Pancreas (tissue), 10 donors: Measurements from ENCODE around the gene SYNPO2. TPM values are rescaled to one million over a fixed set of nuclear protein-coding genes. Genes with fewer than 3 reads are reported as not detected.
"Not testable (repeated sequence)": the region's sequence is repeated elsewhere in the genome, so short reads cannot be mapped to it uniquely, and the experiment has no call there.

Source experiments
- ATAC-seq, 4 donors: fragments of 200-7000 bp; cut with Tn5 transposase; one replicate each; pipeline versions ENCODE4 v1.8.0 to v1.9.1; 2020; ENCODE audit warnings: mild to moderate bottlenecking in 4 of 4, moderate library complexity in 4 of 4
- DNase-seq, 6 donors: peaks; one replicate each; pipeline ENCODE4 v3.0.0-alpha.2; 2020
- FAIRE-seq: peaks from 2 replicates; lab custom pipeline; 2012; peaks lifted over from hg19 to GRCh38; lab: Jason Lieb, UNC
- H3K27ac ChIP-seq, 4 donors: fragments of 200-600 bp; sonication (generic); 1 replicate in 3 of 4; 2 replicates in 1 of 4; pipeline versions ENCODE4 v1.5.0 to v1.8.0; 2020
- H3K27me3 ChIP-seq, 4 donors: fragments of 200-600 bp; one replicate each; pipeline ENCODE4 v1.8.0; 2021
- H3K36me3 ChIP-seq, 3 donors: fragments of 200-600 bp; sonication (generic) in 1 of 3; one replicate each; pipeline versions ENCODE4 v1.5.0 to v1.8.0; 2020 to 2021
- H3K4me1 ChIP-seq, 3 donors: fragments of 200-600 bp; one replicate each; pipeline ENCODE4 v1.8.0; 2021
- H3K4me3 ChIP-seq, 4 donors: fragments of 200-600 bp; sonication (generic) in 2 of 4; one replicate each; pipeline versions ENCODE4 v1.5.0 to v1.8.0; 2020 to 2021
- H3K9me3 ChIP-seq, 4 donors: fragments of 200-600 bp; one replicate each; pipeline ENCODE4 v1.8.0; 2021
- CTCF ChIP-seq, 4 donors: fragments of 200-600 bp; sonication (generic) in 3 of 4; IDR thresholded peaks; one replicate each; pipeline versions ENCODE4 v1.5.0 to v1.8.0; 2021; ENCODE audit warnings: antibody characterized with exemption in 4 of 4
- WGBS, 2 donors: extraction: QIAGEN DNeasy Blood & Tissue Kit; methylation state at CpG; one replicate each; pipeline ENCODE4 v1.1.7; 2013; 5-methylcytosine and 5-hydroxymethylcytosine counted together
- intact Hi-C, 3 donors: fragments of 100-400 bp; cut with DNase I; formaldehyde crosslinking; loops; one replicate each; pipeline versions ENCODE4 v1.11.1 to v1.14.2; 2022
- polyA plus RNA-seq, 2 donors: library from polyadenylated mRNA; stranded (reverse); fragments of 200-250 nt; gene quantifications; one replicate each; pipeline ENCODE4 v1.2.3, GENCODE V29; 2013
- total RNA-seq, 6 donors: library from RNA; stranded (reverse); fragmentation: NEBNext Ultra II Directional in 4 of 6; extraction: Animal tissue kit (Norgen Biotek cat#: 25700) in 4 of 6; gene quantifications; one replicate each; pipeline versions ENCODE4 v1.2.1 to v1.2.4, GENCODE V29; 2021 to 2023
- donor health status: healthy with polysubstance abuse.
- donor health status: DM: no; HTN: no; CAD: no; lungs with moderate emphysema.
- donor health status: DM: no; HTN: no; CAD: no.
- donor health status: control.
- donor health status: control.
- donor health status: Bipolar disorder and iron deficiency.
- donor health status: DM: yes; HTN: yes; CAD: no.
- donor health status: DM: no; HTN: no; CAD: no.
- donor health status: DM: no; HTN: no; CAD: no.
- donor health status: DM: yes; HTN: yes; CAD: no.

SYNPO2 gene
- total and polyA plus RNA-seq, 8 donors = 2.1 to 10.9 (median 4.1) TPM

DNA sequence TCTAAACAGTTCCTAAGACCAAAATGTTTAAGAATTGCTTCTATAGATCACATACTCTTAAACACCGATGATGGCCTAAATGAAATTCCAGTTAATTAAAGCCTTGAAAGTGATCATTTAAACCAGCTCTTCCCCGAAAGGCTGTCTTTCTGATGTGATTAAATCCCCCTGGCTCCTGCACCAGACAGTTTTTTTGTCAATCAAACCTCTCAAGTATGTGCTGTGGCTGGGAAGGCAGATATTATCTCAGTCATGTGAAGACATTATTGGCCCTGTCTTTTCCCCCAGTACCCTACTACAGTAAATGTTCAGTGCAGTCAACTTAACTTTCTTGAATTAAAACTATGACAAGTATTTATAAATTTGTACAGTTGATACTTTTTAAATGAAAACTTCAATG, 126.0 kb downstream of the SYNPO2 start:
- FAIRE-seq = no peak
- H3K27ac ChIP-seq = no peak overlapping the region

GRCh38 chr4:119016636-119017035, 128.0 kb downstream of the SYNPO2 start:
- Histone ChIP-seq H3K4me3 (no peak overlapping the region), H3K36me3 (no peaks in the 10 kb centered on the region), H3K27me3 (peaks cover 0 to 4% (median 0%) of the 10 kb centered on the region in 4 donors), H3K27ac (no peak overlapping the region), H3K9me3 (no peaks in the 10 kb centered on the region), H3K4me1 (no peaks in the 10 kb centered on the region)
- DNase-seq (no peak), FAIRE-seq (peak; percentile 93), ATAC-seq (no peak)
- no peak for TF ChIP-seq CTCF (IDR thresholded peaks at IDR 0.05)
- 16 to 36% methylated on average over 2 of the region's 2 CpGs for WGBS, 2 donors
- intact Hi-C loops = no loop called here

More for the DNA sequence above, 126.0 kb downstream of the SYNPO2 start:
- Histone ChIP-seq H3K36me3 (no peaks in the 10 kb centered on the region), H3K9me3 (no peaks in the 10 kb centered on the region), H3K4me1 (no peaks in the 10 kb centered on the region), H3K27me3 (peaks cover 0 to 4% (median 0%) of the 10 kb centered on the region in 4 donors), H3K4me3 (no peak overlapping the region)
- 73 to 77% methylated on average over 2 of the region's 2 CpGs for WGBS, 2 donors
- no peak for DNase-seq
- ATAC-seq = no peak
- TF ChIP-seq CTCF (IDR thresholded peaks at IDR 0.05) = no peak
- intact Hi-C loops = no loop called here

- no peaks in the 10 kb centered on the region for H3K36me3 ChIP-seq
- no peak overlapping the region for H3K27ac ChIP-seq
- H3K4me1 ChIP-seq = no peaks in the 10 kb centered on the region
- no peaks in the 10 kb centered on the region for H3K9me3 ChIP-seq
- TF ChIP-seq CTCF (IDR thresholded peaks at IDR 0.05) = no peak
- H3K4me3 ChIP-seq = no peak overlapping the region
- no peak for FAIRE-seq
- no peak for ATAC-seq
- intact Hi-C loops = no loop called here
- 56 to 68% methylated on average over 2 of the region's 2 CpGs for WGBS, 2 donors
- DNase-seq = no peak
- peaks cover 0 to 4% (median 0%) of the 10 kb centered on the region in 4 donors for H3K27me3 ChIP-seq
These were observed 129.0 kb downstream of the SYNPO2 start for GRCh38 chr4:119017636-119018035.

- ATAC-seq (no peak), DNase-seq (no peak), FAIRE-seq (no peak)
- Histone ChIP-seq H3K27ac (no peak overlapping the region), H3K27me3 (peaks cover 0 to 7% (median 2%) of the 10 kb centered on the region in 4 donors), H3K4me1 (peaks cover 0 to 7% (median under 1%) of the 10 kb centered on the region in 3 donors), H3K36me3 (no peaks in the 10 kb centered on the region), H3K4me3 (no peak overlapping the region), H3K9me3 (no peaks in the 10 kb centered on the region)
- TF ChIP-seq CTCF (IDR thresholded peaks at IDR 0.05) = no peak
- WGBS, 2 donors = 39 to 50% methylated on average over 1 of the region's 1 CpG
- intact Hi-C loops = no loop called here
These were observed 131.5 kb downstream of the SYNPO2 start for GRCh38 chr4:119020158-119020557.

GRCh38 chr4:119022520-119022919, 133.9 kb downstream of the SYNPO2 start:
- H3K9me3 ChIP-seq, H3K27me3 ChIP-seq, ATAC-seq, H3K4me3 ChIP-seq, DNase-seq, intact Hi-C loops, H3K36me3 ChIP-seq, H3K27ac ChIP-seq: not testable (repeated sequence)
- peaks cover 0 to 13% (median 7%) of the 10 kb centered on the region in 3 donors for H3K4me1 ChIP-seq
- peak; percentile 9 for FAIRE-seq
- WGBS, 2 donors = 93 to 94% methylated on average over 4 of the region's 4 CpGs
